ENCODE measurements around the gene TOPORS.

TOPORS gene

DNA sequence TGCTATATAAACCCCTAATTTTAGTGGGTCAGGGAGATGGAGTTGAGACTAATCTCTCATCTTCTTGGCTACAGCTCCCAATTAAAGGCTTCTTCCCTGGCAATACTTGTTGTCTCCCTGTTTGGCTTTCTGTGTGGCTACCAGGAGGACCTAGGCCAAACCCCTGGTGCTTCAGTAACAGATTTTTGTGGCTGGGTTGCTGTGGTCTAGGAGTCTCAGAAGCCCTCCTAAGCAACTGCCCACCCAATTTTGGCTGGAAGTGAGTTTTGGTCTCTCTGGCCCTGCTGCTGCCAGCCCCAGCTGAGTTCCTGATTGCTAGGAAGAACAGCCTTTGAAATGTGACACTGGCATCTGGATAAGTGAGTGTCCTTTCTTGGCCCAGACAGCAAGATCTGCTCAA lies 36.1 kb downstream of the TOPORS start:
- DNase-seq (ENCODE audit: low read depth) = no peak
- H3K4me3 ChIP-seq (ENCODE audit: low read length) = no peak overlapping the region
- no peak for TF ChIP-seq CTCF (IDR thresholded peaks at IDR 0.05; ENCODE audit: insufficient read depth, low read depth, low read length, missing control alignments)

GRCh38 chr9:32508728-32509127 lies 43.7 kb downstream of the TOPORS start:
- H3K4me3 ChIP-seq (ENCODE audit: low read length) = no peak overlapping the region
- DNase-seq (ENCODE audit: low read depth) = no peak
- no peak for TF ChIP-seq CTCF (IDR thresholded peaks at IDR 0.05; ENCODE audit: insufficient read depth, low read depth, low read length, missing control alignments)

DNA sequence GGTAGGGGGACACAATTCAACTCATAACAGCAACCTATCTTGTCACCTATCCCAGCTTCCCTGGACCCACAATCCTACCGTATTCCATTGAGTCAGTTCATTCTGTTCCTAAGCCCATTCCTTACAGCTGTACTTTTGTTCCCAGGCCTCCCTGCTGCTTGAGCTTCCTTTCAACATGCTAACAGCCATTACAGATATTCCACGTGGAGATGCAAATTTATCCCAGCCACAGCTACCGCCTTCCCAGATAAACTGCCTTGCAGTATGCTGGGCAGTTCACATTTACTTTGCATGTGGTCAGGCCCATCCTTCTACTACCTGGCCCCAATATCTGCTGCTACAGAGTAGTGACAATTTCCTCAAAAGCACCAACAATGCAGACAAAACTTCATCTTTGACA lies 49.4 kb downstream of the TOPORS start:
- no peak overlapping the region for H3K4me3 ChIP-seq (ENCODE audit: low read length)
- DNase-seq (ENCODE audit: low read depth) = no peak
- TF ChIP-seq CTCF (IDR thresholded peaks at IDR 0.05; ENCODE audit: insufficient read depth, low read depth, low read length, missing control alignments) = no peak

DNA sequence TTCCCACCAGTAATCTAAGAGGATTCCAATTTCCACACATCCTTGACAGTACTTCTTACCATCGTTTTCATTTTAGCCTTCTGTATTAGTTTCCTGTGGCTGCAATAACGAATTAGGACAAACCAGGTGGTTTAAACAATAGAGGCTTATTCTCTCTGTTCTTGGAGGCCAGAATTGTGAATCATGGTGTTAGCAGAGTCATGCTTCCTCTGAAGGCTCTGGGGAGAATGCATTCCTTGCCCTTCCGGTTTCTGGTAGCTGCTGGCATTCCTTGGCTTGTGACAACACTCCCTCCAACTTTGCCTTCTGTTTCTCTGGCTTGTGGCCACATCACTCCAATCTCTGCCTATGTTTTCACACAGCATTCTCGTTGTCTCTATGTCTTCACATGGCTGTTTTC lies 49.9 kb downstream of the TOPORS start:
- TF ChIP-seq CTCF (IDR thresholded peaks at IDR 0.05; ENCODE audit: insufficient read depth, low read depth, low read length, missing control alignments) = no peak
- no peak overlapping the region for H3K4me3 ChIP-seq (ENCODE audit: low read length)
- DNase-seq (ENCODE audit: low read depth) = peak; percentile 86

DNA sequence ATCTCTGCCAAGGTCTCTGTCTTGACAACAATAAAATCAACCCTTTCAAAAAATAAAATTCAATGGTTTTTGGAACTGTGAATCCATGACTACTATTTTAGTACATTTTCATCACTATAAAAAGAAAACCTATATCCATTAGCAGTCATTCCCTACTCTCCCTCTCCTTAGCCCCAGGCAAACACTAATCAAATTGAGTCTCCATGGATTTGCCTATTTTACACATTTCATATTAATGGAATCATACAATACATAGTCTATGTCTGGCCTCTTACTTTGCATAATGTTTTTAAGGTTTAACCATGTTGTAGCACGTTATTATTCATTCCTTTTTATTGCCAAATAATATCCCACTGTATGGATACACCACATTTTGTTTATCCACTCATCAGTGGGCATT lies 50.5 kb downstream of the TOPORS start:
- TF ChIP-seq CTCF (IDR thresholded peaks at IDR 0.05; ENCODE audit: insufficient read depth, low read depth, low read length, missing control alignments) = no peak
- DNase-seq (ENCODE audit: low read depth) = no peak
- no peak overlapping the region for H3K4me3 ChIP-seq (ENCODE audit: low read length)

GRCh38 chr9:32500768-32501167 lies 51.6 kb downstream of the TOPORS start:
- peak; percentile 77 for DNase-seq (ENCODE audit: low read depth)
- H3K4me3 ChIP-seq (ENCODE audit: low read length) = no peak overlapping the region
- TF ChIP-seq CTCF (IDR thresholded peaks at IDR 0.05; ENCODE audit: insufficient read depth, low read depth, low read length, missing control alignments) = no peak

- no peak for DNase-seq (ENCODE audit: low read depth)
- H3K4me3 ChIP-seq (ENCODE audit: low read length) = no peak overlapping the region
- TF ChIP-seq CTCF (IDR thresholded peaks at IDR 0.05; ENCODE audit: insufficient read depth, low read depth, low read length, missing control alignments) = no peak
Measured at GRCh38 chr9:32497921-32498320, 54.5 kb downstream of the TOPORS start.

Measured in epithelial cell of esophagus (primary cell).